Dermis blood vessel endothelial cell (primary cell): ENCODE results near the gene KIRREL3. TPM values are rescaled to one million over a fixed set of nuclear protein-coding genes. Genes with fewer than 3 reads are reported as not detected.

Experiments used
- DNase-seq: peaks from one replicate; pipeline ENCODE4 v3.0.0; 2010
- total RNA-seq: library from RNA; depleted of rRNA; stranded (reverse); fragments of >200 nt; gene quantifications from 2 replicates; pipeline ENCODE4 v1.2.3, GENCODE V29; 2014

KIRREL3 gene
- total RNA-seq, 1 donor from 2014 or later, result not detected

- no peak for DNase-seq
Measured at GRCh38 chr11:126734752-126735151, 265.8 kb downstream of the KIRREL3 start.

- no peak for DNase-seq
Measured at GRCh38 chr11:126733685-126734084, 266.9 kb downstream of the KIRREL3 start.

GRCh38 chr11:126732981-126733380 lies 267.6 kb downstream of the KIRREL3 start:
- DNase-seq, result no peak

GRCh38 chr11:126731576-126732142 lies 268.9 kb downstream of the KIRREL3 start:
- DNase-seq, result no peak

- no peak for DNase-seq
Measured at GRCh38 chr11:126727381-126727780, 273.2 kb downstream of the KIRREL3 start.

GRCh38 chr11:126725521-126725920 lies 275.0 kb downstream of the KIRREL3 start:
- no peak for DNase-seq

- DNase-seq, result no peak
Measured at GRCh38 chr11:126725043-126725442, 275.5 kb downstream of the KIRREL3 start.

- DNase-seq, result no peak
Measured at GRCh38 chr11:126723665-126724045, 276.9 kb downstream of the KIRREL3 start.

- no peak for DNase-seq
Measured at GRCh38 chr11:126722956-126723664, 277.5 kb downstream of the KIRREL3 start.

- DNase-seq, result no peak
Measured at GRCh38 chr11:126722006-126722736, 278.4 kb downstream of the KIRREL3 start.

- DNase-seq, result no peak
Measured at GRCh38 chr11:126720539-126721235, 279.9 kb downstream of the KIRREL3 start.

- DNase-seq, result no peak
Measured at GRCh38 chr11:126719740-126720139, 280.8 kb downstream of the KIRREL3 start.

GRCh38 chr11:126718276-126718675 lies 282.3 kb downstream of the KIRREL3 start:
- DNase-seq, result no peak

- peak; percentile 5 for DNase-seq
Measured at GRCh38 chr11:126716456-126717083, 284.0 kb downstream of the KIRREL3 start.

- no peak for DNase-seq
Measured at GRCh38 chr11:126713806-126714205, 286.8 kb downstream of the KIRREL3 start.

- DNase-seq, result no peak
Measured at GRCh38 chr11:126711977-126712625, 288.5 kb downstream of the KIRREL3 start.

- DNase-seq, result no peak
Measured at GRCh38 chr11:126710804-126711399, 289.7 kb downstream of the KIRREL3 start.

GRCh38 chr11:126707498-126707897 lies 293.1 kb downstream of the KIRREL3 start:
- DNase-seq, result no peak

GRCh38 chr11:126704096-126704495 lies 296.5 kb downstream of the KIRREL3 start:
- DNase-seq, result no peak

- no peak for DNase-seq
Measured at GRCh38 chr11:126703662-126704061, 296.9 kb downstream of the KIRREL3 start.

GRCh38 chr11:126702987-126703386 lies 297.6 kb downstream of the KIRREL3 start:
- DNase-seq, result no peak
